ENCODE measurements around the gene ZNF335.

The ZNF335 gene

DNA sequence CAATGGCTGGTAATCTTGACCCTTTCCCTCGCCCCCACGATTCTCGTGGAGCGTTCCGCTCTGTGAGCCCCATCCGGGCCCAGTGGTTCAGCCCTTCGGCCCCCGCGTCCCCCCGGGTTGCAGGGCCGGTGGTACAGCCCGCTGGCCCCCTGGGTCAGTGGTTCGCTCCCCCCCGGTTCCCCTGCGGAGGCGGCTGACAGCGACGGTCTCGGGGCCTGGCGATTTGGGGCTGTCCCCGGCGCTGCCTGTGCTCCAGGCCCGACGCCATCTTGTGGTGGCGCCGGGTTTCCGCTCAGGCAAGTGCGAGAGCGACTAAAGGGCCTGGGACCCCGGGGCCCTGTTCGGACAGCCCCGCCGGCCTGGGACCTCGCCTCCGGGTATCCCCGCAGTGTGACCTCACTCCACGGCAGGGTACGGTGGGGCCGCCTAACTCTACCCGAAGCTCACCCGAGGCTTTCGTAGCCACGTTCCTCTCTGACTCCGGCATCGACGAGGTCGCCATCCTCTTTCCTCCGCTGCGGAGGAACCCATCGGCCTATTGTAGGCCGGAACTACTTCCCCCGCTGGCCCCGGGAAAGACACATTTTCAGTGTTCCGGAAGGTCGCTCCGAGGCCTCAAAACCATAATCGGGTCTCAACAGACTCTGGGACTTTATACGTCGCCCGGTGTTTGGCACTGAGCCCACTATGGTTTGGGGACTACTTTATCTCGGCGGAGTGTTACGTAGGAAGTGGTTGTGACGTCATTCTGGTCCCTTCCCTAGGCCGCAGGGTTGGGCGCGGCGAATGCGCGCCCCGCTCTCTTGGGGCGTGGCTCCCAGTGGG lies at the start of gene ZNF335:
ZNF335 (minus strand) TSS at position 529 of the 825 bp plus-strand sequence. CDS start 793 bp downstream, outside the sequence.
- DNase-seq (ENCODE audit: low read depth), result peak; percentile 80

GRCh38 chr20:46020555-46020954 lies 48.6 kb upstream of the ZNF335 start:
- DNase-seq (ENCODE audit: low read depth), result no peak

DNA sequence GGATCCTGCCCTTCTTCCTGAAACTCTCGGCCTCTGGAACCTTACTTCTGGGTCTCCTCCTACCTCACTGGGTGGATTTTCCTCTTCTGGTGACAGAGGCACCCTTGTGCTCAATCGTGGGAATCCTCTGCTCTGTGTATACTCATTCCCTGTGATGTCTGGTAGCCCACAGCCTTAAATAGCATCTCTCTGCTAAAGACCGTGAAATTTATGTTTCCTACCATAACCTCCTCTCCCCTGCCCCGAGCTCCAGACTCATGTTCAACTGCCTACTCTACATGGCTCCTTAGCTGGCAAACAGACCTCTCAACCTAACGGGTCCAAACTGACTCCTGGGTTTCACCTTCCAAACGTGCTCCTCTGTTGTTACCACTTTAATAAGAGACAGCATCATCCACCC lies 46.6 kb upstream of the ZNF335 start:
- no peak for DNase-seq (ENCODE audit: low read depth)

- no peak for DNase-seq (ENCODE audit: low read depth)
Observed at GRCh38 chr20:46018112-46018511, 46.1 kb upstream of the ZNF335 start.

GRCh38 chr20:46017272-46017671 lies 45.3 kb upstream of the ZNF335 start:
- no peak for DNase-seq (ENCODE audit: low read depth)

DNA sequence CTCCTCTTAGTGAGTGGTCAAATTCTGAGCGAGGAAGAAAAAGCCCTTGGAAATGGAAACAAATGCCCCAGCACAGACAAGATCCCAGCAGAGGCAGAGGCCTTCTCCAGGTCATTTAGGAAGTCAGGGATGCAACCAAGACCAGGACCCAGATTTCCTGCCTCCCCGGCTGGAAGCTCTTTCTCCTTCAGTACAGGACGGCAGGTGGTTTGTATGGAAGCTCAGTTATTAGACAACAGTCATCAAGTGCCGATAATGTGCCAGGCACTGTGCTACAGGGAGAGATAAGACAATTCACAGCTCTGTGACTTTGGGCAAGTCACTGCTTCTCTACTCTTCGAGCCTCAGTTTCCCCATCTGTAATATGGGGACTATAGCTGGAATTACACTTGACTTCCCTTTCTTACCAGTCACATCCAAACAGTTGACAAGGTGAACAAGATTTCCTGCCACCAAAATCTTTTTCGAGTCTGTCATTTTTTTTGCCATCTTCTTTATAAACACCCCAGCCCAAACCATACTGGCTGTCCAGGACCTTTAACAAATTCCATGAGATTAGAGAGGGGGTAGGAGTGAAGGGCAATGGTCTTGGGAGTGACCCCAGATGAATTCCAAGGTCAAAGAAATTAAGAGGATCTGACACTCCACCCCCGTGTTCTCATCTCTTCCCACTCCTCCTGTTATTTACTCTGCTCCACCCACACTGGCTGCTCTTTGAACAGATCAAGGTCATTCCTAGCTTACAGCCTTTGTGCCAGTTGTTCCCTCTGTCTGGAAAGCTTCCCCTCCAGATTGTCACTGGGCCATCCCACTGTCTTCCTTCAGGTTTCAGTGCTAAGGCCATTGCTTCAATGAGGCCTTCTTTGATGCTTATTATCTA lies 42.8 kb upstream of the ZNF335 start:
- no peak for DNase-seq (ENCODE audit: low read depth)

GRCh38 chr20:46013829-46014516 lies 42.0 kb upstream of the ZNF335 start:
- no peak for DNase-seq (ENCODE audit: low read depth)

GRCh38 chr20:46013322-46013828 lies 41.4 kb upstream of the ZNF335 start:
- no peak for DNase-seq (ENCODE audit: low read depth)

DNA sequence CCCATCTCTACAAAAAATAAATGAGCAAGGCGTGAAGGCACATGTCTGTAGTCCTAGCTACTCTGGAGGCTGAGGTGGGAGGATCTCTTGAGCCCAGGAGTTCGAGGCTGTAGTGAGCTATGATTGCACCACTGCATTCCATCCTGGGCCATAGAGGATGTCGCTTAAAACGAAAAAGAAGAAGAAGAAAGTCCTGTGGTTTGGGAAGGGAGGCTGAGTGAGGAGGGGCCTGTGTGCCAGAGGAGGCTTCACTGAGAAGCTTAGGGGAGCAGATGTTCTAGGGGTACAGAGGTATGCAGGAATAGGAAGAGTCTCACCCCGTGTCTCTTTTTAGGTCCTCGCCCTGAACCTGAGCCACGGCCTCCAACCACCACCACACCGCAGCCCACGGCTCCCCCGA lies 40.9 kb upstream of the ZNF335 start:
- no peak for DNase-seq (ENCODE audit: low read depth)

DNA sequence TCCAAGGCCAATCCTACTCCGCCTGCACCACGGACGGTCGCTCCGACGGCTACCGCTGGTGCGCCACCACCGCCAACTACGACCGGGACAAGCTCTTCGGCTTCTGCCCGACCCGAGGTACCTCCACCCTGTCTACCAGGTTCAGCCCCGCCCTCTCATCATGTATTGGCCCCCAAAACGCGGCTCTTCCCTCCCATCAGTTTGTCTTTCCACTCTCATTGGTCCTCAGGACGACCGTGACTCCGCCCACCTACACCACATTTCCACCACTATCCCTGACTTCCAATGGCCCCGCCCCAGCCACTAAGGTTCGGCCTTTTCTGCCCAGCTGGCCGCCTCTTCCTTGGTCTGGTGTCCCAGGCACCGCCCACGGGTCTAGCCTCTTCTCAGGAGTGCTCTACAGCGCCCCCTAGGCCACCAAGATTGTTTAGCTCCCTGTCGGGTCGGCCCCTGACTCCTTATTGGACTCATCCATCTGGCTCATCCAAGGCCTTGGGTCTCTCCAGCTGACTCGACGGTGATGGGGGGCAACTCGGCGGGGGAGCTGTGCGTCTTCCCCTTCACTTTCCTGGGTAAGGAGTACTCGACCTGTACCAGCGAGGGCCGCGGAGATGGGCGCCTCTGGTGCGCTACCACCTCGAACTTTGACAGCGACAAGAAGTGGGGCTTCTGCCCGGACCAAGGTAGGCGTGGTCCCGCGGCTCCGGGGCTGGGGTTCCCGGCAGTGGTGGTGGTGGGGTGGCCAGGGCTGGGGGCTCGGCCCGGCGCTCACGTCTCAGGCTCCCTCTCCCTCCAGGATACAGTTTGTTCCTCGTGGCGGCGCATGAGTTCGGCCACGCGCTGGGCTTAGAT lies 39.9 kb upstream of the ZNF335 start:
- no peak for DNase-seq (ENCODE audit: low read depth)

DNA sequence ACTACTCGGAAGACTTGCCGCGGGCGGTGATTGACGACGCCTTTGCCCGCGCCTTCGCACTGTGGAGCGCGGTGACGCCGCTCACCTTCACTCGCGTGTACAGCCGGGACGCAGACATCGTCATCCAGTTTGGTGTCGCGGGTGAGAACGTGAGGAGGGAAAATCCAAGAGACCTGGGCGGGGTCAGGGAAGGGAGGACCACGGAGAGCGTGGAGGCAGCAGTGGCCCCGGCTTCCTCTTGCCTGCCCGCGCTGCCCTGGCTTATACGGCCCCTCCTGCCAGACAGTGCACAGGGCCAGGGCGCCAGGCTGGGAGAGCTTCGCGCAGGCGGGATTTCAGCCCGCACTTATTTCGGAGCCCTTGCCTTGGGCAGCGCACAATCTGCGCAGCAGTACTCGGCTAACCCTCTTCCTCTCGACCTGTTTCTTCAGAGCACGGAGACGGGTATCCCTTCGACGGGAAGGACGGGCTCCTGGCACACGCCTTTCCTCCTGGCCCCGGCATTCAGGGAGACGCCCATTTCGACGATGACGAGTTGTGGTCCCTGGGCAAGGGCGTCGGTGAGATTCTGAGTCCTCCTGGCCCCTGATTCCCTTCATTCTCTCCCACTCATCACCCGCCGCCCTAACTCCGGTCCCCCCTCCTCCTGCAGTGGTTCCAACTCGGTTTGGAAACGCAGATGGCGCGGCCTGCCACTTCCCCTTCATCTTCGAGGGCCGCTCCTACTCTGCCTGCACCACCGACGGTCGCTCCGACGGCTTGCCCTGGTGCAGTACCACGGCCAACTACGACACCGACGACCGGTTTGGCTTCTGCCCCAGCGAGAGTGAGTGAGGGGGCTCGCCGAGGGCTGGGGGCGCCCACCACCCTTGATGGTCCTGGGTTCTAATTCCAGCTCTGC lies 38.7 kb upstream of the ZNF335 start:
- no peak for DNase-seq (ENCODE audit: low read depth)

DNA sequence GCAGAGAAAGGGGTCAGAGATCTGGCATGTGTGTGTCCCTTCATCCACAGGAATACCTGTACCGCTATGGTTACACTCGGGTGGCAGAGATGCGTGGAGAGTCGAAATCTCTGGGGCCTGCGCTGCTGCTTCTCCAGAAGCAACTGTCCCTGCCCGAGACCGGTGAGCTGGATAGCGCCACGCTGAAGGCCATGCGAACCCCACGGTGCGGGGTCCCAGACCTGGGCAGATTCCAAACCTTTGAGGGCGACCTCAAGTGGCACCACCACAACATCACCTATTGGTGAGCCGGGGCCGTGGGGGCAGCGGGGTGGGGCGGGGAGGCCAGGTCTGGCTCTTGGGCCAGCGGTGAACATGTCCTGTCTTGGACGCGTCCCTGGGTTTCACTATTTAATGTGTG lies 37.8 kb upstream of the ZNF335 start:
- DNase-seq (ENCODE audit: low read depth), result no peak

DNA sequence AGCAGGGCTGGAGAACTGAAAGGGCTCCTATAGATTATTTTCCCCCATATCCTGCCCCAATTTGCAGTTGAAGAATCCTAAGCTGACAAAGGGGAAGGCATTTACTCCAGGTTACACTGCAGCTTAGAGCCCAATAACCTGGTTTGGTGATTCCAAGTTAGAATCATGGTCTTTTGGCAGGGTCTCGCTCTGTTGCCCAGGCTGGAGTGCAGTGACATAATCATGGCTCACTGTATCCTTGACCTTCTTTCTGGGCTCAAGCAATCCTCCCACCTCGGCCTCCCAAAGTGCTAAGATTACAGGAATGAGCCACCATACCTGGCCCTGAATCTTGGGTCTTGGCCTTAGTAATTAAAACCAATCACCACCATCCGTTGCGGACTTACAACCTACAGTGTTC lies 35.7 kb upstream of the ZNF335 start:
- no peak for DNase-seq (ENCODE audit: low read depth)

DNA sequence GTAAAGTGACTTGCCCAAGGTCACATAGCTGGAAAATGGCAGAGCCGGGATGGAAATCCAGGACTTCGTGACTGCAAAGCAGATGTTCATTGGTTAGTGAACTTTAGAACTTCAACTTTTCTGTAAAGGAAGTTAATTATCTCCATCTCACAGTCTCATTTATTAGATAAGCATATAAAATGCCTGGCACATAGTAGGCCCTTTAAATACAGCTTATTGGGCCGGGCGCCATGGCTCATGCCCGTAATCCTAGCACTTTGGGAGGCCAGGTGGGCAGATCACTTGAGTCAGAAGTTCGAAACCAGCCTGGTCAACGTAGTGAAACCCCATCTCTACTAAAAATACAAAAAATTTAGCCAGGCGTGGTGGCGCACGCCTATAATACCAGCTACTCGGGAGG lies 35.0 kb upstream of the ZNF335 start:
- DNase-seq (ENCODE audit: low read depth), result no peak

- DNase-seq (ENCODE audit: low read depth), result no peak
Observed at GRCh38 chr20:46006022-46006705, 34.2 kb upstream of the ZNF335 start.

- no peak for DNase-seq (ENCODE audit: low read depth)
Observed at GRCh38 chr20:46004889-46005473, 33.0 kb upstream of the ZNF335 start.

DNA sequence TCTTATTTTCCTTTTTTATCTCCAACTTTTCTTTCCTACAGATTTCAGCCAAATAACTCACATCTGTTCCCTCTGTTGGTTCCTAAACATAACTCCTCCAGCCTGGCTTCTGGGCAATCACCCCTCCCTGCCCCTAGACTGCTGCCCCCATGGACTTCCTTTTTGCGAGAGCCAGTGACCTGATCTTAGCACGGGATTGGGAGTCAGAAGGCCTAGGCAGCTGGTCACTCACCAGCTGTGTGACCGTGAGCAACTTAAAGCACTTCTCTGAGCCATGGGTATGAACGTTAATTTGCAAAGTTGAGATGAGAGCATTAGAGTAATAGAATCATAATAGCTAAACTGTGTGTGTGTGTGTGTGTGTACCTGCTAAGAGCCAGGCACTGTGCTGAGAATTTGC lies 32.2 kb upstream of the ZNF335 start:
- DNase-seq (ENCODE audit: low read depth), result no peak

DNA sequence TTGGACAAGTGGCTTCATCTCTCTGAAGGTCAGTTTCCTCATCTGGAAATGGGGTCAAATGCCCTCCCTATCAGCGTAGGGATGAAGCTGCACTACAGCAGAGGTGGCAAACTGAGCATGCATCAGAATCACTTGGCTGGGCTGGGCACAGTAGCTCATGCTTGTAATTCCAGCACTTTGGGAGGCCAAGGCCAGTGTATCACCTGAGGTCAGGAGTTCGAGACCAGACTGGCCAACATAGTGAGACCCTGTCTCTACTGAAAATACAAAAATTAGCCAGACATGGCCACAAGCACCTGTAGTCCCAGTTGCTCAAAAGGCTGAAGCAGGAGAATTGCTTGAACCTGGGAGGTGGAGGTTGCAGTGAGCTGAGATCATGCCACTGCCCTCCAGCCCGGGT lies 30.0 kb upstream of the ZNF335 start:
- no peak for DNase-seq (ENCODE audit: low read depth)

GRCh38 chr20:46001498-46001897 lies 29.5 kb upstream of the ZNF335 start:
- DNase-seq (ENCODE audit: low read depth), result no peak
